AG09309 (cell line): ENCODE measurements around the gene MAP3K20.
A peak's percentile ranks its signal among the peaks of the same experiment; 100 is the strongest.
"Not testable (repeated sequence)": the region's sequence is repeated elsewhere in the genome, so short reads cannot be mapped to it uniquely, and the experiment has no call there.

Experiments used
- DNase-seq: peaks from one replicate; pipeline ENCODE4 v3.0.0-alpha.2; 2010; ENCODE audit warnings: low read depth
- H3K4me3 ChIP-seq: 2 replicates; pipeline ENCODE4 v1.5.1; 2011; ENCODE audit warnings: mild to moderate bottlenecking, low read depth, low read length, moderate library complexity; ENCODE audit not compliant: control insufficient read depth
- CTCF ChIP-seq: IDR thresholded peaks from 2 replicates; pipeline ENCODE4 v1.5.1; 2011; ENCODE audit warnings: mild to moderate bottlenecking, low read depth, low read length, inconsistent platforms; ENCODE audit not compliant: insufficient read depth, control insufficient read depth; ENCODE audit errors: missing control alignments

The MAP3K20 gene

GRCh38 chr2:173087214-173087581 lies 11.6 kb downstream of the MAP3K20 start:
- H3K4me3 ChIP-seq = no peak overlapping the region
- DNase-seq = no peak

DNA sequence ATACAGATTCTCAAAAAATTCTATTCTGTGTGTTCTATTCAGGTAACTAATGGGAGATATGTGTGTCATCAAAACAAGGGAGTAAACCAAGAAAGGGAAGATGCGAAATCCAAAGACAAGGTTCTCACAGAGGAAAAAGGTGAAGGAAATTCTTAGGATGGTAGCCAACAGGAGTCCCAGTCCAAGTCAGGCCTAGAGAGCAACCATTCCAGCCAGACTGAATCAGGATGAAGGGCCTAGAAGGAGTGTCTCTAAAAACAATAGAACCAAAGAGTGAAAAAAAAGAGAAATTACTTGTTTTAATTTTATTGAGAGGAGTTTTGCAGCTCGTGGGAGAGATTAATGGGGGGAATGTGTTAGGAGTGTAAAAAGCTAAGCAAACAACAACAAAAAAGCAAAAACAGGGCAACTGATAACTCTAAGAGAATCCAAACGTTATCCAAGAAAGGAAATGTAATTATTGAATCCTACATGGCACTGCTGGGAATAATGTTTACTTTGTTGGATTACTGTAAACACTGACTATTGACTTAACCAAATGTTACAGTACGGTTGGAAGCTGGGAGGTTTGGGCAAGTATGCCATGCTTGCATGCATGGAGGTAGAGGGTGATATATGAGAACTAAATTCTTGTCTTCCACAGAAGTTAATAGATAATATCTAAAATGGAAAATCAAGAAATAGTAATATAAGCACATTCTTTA lies 12.3 kb downstream of the MAP3K20 start:
- TF ChIP-seq CTCF = no peak
- no peak for DNase-seq
- H3K4me3 ChIP-seq = no peak overlapping the region

More at GRCh38 chr2:173087214-173087581, 11.6 kb downstream of the MAP3K20 start:
- TF ChIP-seq CTCF = no peak

DNA sequence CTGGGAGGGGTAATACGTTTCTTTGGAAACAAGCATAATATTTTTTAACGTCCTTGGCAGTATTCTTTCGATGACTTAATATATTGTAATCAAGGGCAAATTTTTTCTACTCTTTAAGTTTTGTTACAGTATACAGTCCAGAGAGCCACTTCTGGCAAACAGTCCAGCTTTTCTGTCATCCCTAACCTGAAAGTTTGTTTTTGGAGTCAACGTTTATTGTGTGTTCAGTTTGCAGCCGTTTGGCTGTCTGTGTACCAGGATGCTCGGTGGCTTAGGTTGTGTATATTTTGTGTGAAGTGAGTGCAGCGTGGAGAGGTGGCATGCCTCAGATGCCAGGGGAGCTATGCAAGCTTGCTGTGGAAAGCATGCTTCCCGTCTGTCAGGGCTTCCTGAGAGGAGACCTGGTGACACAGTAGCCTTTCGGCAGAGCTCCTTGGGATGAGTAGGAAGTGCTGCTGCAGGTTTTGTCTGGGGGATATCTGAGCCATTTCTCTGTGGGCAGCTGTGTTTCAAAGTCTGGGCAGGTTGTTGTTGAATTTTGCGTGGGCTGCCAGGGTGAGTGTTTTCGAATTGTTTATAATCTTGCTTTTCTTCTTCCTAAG lies 14.7 kb downstream of the MAP3K20 start:
- DNase-seq = no peak
- TF ChIP-seq CTCF = no peak
- no peak overlapping the region for H3K4me3 ChIP-seq

DNA sequence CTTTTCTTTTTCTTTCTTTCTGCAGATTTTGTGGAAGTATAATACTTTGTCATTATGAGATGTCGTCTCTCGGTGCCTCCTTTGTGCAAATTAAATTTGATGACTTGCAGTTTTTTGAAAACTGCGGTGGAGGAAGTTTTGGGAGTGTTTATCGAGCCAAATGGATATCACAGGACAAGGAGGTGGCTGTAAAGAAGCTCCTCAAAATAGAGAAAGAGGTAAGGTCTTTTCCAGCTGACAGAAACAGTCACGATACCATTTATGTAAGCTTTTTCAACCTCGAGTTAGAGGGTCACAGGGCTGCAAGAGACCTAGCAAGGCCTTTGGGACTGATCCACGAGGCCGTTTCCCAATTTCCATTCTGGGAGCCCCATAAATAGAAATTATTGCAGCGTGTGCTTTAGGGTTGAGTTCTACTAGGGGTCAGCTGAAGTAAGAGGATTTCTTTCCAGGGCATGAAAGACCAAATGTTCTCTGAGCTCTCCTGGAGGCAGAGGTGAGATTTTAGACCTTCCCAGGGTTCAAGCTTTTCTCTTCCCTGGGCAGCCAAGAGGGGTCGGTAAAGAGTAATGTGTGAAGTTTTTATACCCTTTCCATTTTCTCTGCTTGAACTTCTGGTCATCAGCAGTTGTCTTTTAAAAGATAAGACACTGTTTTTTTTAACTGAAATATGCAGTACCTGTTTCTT lies 15.5 kb downstream of the MAP3K20 start:
- TF ChIP-seq CTCF = peak; percentile 35
- no peak for DNase-seq
- H3K4me3 ChIP-seq = no peak overlapping the region

GRCh38 chr2:173091910-173092309 lies 16.3 kb downstream of the MAP3K20 start:
- no peak overlapping the region for H3K4me3 ChIP-seq
- no peak for DNase-seq
- no peak for TF ChIP-seq CTCF

GRCh38 chr2:173092844-173093402 lies 17.3 kb downstream of the MAP3K20 start:
- no peak overlapping the region for H3K4me3 ChIP-seq
- no peak for TF ChIP-seq CTCF
- no peak for DNase-seq

- H3K4me3 ChIP-seq, DNase-seq: not testable (repeated sequence)
Observed at GRCh38 chr2:173093617-173094016, 18.0 kb downstream of the MAP3K20 start.
